GM12878 (cell line): Measurements from ENCODE around the gene BOD1L1. TPM values are rescaled to one million over a fixed set of nuclear protein-coding genes. Genes with fewer than 3 reads are reported as not detected.

Source experiments
- CREB1 ChIP-seq: IDR thresholded peaks from 2 replicates; pipeline ENCODE4 v1.6.1; 2012; ENCODE audit warnings: low read depth, mild to moderate bottlenecking, inconsistent platforms
- NRF1 ChIP-seq: conservative IDR thresholded peaks from 2 replicates; pipeline ENCODE4 v1.6.1; 2011; ENCODE audit warnings: mild to moderate bottlenecking, low read depth, low read length, improper control_type of control experiment
- SPI1 ChIP-seq: IDR thresholded peaks from 2 replicates; pipeline ENCODE4 v1.6.1; 2011; ENCODE audit warnings: low read depth, mild to moderate bottlenecking, low read length, moderate library complexity, borderline replicate concordance; ENCODE audit not compliant: insufficient read depth
- polyA plus RNA-seq, 11 experiments: library from polyadenylated mRNA; depleted of rRNA in 4 of 11; unstranded in 6 of 11; stranded (reverse) in 5 of 11; fragments of >200 nt; fragmentation: Nextera tagmentation in 4 of 11; fragmentation: Illumina TruSeq in 1 of 11; extraction: Ambion mirVana in 4 of 11; extraction: Trizol in 1 of 11; gene quantifications; 1 replicate in 1 of 11; 2 replicates in 10 of 11; pipeline versions ENCODE4 v1.2.1 to v1.2.3, GENCODE V29; 2011 to 2016; ENCODE audit warnings: inconsistent platforms in 2 of 11, missing spikeins in 2 of 11, low read depth in 1 of 11
- total RNA-seq, 4 experiments: library from RNA; depleted of rRNA in 3 of 4; stranded (reverse); fragments of >200 nt in 3 of 4; fragmentation: Illumina TruSeq in 1 of 4; extraction: Trizol in 1 of 4; gene quantifications; 2 replicates each; pipeline versions ENCODE4 v1.2.1 to v1.2.3, GENCODE V29; 2013 to 2021
- TF ChIP-seq, protein P1 (sequence below): IDR thresholded peaks from 2 replicates; pipeline ENCODE4 v1.6.1; 2011; ENCODE audit warnings: low read depth, low read length, improper control_type of control experiment, borderline replicate concordance
- TF ChIP-seq, protein P2 (sequence below): IDR thresholded peaks from 2 replicates; pipeline ENCODE4 v1.6.1; 2012; ENCODE audit warnings: low read depth, low read length, improper control_type of control experiment
- TF ChIP-seq, protein P3 (sequence below): fragments of 450-650 bp; IDR thresholded peaks from 2 replicates; pipeline ENCODE4 v1.6.1; 2017; ENCODE audit warnings: antibody characterized with exemption, mild to moderate bottlenecking, moderate library complexity
- TF ChIP-seq, protein P4 (sequence below): fragments of 450-650 bp; IDR thresholded peaks from 2 replicates; pipeline ENCODE4 v1.6.1; 2016; ENCODE audit warnings: mild to moderate bottlenecking
- TF ChIP-seq, protein P5 (sequence below): fragments of 450-650 bp; IDR thresholded peaks from 2 replicates; pipeline ENCODE4 v1.6.1; 2018; ENCODE audit warnings: borderline replicate concordance, mild to moderate bottlenecking; ENCODE audit not compliant: partially characterized antibody

BOD1L1 gene
- total and polyA plus RNA-seq, 10 of the 15 experiments (the other 5 are each of a cell fraction or from before 2014, with no cell fraction given) = 6.8 to 41.6 (median 24.3) TPM

- TF ChIP-seq, protein P1, sequence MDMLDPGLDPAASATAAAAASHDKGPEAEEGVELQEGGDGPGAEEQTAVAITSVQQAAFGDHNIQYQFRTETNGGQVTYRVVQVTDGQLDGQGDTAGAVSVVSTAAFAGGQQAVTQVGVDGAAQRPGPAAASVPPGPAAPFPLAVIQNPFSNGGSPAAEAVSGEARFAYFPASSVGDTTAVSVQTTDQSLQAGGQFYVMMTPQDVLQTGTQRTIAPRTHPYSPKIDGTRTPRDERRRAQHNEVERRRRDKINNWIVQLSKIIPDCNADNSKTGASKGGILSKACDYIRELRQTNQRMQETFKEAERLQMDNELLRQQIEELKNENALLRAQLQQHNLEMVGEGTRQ = no peak
- TF ChIP-seq, protein P2, sequence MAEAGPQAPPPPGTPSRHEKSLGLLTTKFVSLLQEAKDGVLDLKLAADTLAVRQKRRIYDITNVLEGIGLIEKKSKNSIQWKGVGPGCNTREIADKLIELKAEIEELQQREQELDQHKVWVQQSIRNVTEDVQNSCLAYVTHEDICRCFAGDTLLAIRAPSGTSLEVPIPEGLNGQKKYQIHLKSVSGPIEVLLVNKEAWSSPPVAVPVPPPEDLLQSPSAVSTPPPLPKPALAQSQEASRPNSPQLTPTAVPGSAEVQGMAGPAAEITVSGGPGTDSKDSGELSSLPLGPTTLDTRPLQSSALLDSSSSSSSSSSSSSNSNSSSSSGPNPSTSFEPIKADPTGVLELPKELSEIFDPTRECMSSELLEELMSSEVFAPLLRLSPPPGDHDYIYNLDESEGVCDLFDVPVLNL = no peak
- TF ChIP-seq CREB1 = no peak
- TF ChIP-seq SPI1 = no peak
- no peak for TF ChIP-seq NRF1
- TF ChIP-seq, protein P3, sequence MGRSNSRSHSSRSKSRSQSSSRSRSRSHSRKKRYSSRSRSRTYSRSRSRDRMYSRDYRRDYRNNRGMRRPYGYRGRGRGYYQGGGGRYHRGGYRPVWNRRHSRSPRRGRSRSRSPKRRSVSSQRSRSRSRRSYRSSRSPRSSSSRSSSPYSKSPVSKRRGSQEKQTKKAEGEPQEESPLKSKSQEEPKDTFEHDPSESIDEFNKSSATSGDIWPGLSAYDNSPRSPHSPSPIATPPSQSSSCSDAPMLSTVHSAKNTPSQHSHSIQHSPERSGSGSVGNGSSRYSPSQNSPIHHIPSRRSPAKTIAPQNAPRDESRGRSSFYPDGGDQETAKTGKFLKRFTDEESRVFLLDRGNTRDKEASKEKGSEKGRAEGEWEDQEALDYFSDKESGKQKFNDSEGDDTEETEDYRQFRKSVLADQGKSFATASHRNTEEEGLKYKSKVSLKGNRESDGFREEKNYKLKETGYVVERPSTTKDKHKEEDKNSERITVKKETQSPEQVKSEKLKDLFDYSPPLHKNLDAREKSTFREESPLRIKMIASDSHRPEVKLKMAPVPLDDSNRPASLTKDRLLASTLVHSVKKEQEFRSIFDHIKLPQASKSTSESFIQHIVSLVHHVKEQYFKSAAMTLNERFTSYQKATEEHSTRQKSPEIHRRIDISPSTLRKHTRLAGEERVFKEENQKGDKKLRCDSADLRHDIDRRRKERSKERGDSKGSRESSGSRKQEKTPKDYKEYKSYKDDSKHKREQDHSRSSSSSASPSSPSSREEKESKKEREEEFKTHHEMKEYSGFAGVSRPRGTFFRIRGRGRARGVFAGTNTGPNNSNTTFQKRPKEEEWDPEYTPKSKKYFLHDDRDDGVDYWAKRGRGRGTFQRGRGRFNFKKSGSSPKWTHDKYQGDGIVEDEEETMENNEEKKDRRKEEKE = no peak
- TF ChIP-seq, protein P4, sequence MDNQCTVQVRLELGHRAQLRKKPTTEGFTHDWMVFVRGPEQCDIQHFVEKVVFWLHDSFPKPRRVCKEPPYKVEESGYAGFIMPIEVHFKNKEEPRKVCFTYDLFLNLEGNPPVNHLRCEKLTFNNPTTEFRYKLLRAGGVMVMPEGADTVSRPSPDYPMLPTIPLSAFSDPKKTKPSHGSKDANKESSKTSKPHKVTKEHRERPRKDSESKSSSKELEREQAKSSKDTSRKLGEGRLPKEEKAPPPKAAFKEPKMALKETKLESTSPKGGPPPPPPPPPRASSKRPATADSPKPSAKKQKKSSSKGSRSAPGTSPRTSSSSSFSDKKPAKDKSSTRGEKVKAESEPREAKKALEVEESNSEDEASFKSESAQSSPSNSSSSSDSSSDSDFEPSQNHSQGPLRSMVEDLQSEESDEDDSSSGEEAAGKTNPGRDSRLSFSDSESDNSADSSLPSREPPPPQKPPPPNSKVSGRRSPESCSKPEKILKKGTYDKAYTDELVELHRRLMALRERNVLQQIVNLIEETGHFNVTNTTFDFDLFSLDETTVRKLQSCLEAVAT = no peak
- TF ChIP-seq, protein P5, sequence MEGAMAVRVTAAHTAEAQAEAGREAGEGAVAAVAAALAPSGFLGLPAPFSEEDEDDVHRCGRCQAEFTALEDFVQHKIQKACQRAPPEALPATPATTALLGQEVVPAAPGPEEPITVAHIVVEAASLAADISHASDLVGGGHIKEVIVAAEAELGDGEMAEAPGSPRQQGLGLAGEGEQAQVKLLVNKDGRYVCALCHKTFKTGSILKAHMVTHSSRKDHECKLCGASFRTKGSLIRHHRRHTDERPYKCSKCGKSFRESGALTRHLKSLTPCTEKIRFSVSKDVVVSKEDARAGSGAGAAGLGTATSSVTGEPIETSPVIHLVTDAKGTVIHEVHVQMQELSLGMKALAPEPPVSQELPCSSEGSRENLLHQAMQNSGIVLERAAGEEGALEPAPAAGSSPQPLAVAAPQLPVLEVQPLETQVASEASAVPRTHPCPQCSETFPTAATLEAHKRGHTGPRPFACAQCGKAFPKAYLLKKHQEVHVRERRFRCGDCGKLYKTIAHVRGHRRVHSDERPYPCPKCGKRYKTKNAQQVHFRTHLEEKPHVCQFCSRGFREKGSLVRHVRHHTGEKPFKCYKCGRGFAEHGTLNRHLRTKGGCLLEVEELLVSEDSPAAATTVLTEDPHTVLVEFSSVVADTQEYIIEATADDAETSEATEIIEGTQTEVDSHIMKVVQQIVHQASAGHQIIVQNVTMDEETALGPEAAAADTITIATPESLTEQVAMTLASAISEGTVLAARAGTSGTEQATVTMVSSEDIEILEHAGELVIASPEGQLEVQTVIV = no peak
These were observed 38.6 kb downstream of the BOD1L1 start (continued) for GRCh38 chr4:13588954-13589353.
